GM13977 (cell line): ENCODE measurements around the gene FBN1.

Source experiments
- DNase-seq: peaks from one replicate; pipeline ENCODE4 v3.0.0; 2012; ENCODE audit warnings: low spot score
- in situ Hi-C: fragments of 300-500 bp; cut with MboI; formaldehyde crosslinking; loops from one replicate; pipeline ENCODE4 v1.12.0; 2022; ENCODE audit warnings: low sequenced_read_pairs, low pct_unique_long_range_greater_than_20kb, mixed read lengths, inconsistent platforms; ENCODE audit not compliant: unreplicated experiment
- TF ChIP-seq, protein P1 (sequence below): IDR thresholded peaks from 2 replicates; pipeline ENCODE4 v1.5.1; 2012; ENCODE audit warnings: mild to moderate bottlenecking, control low read depth; ENCODE audit not compliant: insufficient read depth; ENCODE audit errors: extremely low read depth, missing control alignments

FBN1 gene

DNA sequence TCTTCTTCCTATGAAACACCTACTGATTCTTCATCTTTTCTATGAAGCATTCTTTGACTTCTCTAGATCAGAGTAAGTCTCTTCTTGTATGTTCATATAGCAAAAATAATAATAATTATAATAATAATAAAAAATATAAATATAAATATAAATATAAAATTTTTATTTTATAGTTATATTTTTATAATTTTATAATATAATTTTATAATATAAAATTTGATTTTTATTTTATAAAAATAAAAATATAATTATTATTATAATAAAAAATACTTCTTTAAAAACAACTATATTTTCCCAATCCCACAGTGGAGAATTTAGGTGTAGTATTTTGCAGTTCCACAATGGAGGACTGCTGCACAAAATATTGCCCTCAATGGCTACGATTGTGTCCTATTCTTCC is 279.9 kb downstream of the FBN1 start:
- no peak for DNase-seq
- in situ Hi-C loops, result loop anchor here (25.0 kb wide), 2 partner anchors 447 to 1047 kb away; partner anchors contain the start of genes CEP152 and FGF7
- TF ChIP-seq, protein P1, sequence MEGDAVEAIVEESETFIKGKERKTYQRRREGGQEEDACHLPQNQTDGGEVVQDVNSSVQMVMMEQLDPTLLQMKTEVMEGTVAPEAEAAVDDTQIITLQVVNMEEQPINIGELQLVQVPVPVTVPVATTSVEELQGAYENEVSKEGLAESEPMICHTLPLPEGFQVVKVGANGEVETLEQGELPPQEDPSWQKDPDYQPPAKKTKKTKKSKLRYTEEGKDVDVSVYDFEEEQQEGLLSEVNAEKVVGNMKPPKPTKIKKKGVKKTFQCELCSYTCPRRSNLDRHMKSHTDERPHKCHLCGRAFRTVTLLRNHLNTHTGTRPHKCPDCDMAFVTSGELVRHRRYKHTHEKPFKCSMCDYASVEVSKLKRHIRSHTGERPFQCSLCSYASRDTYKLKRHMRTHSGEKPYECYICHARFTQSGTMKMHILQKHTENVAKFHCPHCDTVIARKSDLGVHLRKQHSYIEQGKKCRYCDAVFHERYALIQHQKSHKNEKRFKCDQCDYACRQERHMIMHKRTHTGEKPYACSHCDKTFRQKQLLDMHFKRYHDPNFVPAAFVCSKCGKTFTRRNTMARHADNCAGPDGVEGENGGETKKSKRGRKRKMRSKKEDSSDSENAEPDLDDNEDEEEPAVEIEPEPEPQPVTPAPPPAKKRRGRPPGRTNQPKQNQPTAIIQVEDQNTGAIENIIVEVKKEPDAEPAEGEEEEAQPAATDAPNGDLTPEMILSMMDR, result no peak

DNA sequence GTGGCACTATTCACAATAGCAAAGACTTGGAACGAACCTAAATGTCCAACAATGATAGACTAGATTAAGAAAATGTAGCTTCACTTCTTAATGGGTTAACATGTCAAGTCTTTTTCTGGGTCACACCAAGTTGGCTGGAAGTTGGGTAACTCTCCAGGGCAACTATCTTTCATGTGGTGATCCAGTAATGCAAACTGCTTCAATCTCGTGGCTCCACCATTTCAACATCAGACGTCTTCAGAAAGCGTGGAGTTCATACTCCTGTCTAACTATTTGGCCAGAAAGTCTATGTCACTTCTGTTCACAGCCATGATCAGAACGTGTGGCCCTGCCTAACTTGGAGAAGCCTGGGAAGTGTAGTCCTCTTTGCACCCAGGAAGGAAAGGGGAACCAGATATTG is 282.0 kb downstream of the FBN1 start:
- TF ChIP-seq, protein P1, result no peak
- DNase-seq, result no peak
- in situ Hi-C loops, result loop anchor here (25.0 kb wide), 2 partner anchors 449 to 1049 kb away; partner anchors contain the start of genes CEP152 and FGF7

DNA sequence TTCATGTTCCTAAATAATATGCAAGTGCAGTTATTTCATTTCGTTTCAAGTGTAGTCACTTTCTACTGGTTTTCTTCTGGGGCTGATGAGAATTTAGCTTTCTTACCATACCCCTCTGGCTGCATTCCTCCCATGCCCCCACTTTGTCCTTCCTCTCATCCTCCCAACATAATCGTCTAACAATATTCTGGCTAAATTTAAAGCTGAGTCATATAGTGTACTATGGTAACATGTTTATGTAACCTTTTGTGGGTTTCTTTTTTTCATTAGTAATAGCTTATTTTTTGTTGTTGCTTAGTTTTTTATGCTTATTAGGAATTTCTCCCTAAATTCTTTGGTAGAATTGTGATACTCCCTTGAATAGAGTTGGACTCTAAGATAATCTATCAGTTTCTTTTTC is 283.8 kb downstream of the FBN1 start:
- in situ Hi-C loops, result loop anchor here (25.0 kb wide), 2 partner anchors 451 to 1051 kb away; partner anchors contain the start of genes CEP152 and FGF7
- TF ChIP-seq, protein P1, result no peak
- no peak for DNase-seq

DNA sequence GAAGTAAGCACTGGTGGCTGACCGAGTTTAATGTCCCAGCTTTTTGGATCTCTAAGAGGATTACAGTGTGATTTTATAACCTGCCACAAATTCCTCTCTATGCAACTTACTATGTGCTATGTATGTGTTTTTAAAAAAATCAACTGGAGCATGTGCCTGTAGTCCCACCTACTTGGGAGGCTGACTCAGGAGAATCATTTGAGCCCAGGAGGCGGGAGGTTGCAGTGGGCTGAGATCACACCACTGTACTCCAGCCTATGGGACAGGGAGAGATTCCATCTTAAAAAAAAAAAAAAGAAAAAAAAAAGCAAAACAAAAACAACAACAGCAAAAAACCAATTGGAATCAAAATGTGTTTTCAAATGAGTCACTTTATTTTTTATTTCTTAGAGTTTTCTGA is 284.7 kb downstream of the FBN1 start:
- in situ Hi-C loops, result loop anchor here (25.0 kb wide), 2 partner anchors 451 to 1051 kb away; partner anchors contain the start of genes CEP152 and FGF7
- TF ChIP-seq, protein P1, result no peak
- DNase-seq, result no peak
